Measurements from ENCODE around the gene MEDAG.
A peak's percentile ranks its signal among the peaks of the same experiment; 100 is the strongest.

The MEDAG gene

DNA sequence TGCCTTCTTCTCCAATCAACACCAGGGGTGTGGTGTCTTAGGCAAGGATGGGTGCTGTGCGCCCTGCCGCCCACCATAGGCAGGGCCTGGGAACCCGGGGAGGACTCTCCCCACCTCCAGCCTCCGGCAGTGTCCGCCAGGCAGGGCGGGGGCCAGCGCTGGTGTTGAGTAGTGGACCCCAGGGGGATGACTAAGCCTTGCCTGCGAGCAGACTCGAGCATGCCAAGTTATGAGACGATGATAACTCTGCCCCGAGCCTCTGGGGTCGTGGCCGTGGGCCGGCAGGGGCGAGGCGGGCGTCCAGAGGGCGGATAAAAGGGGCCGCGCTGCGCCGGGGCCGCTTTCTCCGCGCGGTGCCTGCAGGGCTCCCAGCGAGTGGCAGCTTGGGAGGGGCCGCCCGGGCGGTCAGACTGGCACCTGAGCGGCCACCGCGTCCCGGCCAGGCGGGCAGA lies at the start of gene MEDAG:
MEDAG (plus strand) TSS at position 340 of the 452 bp plus-strand sequence. CDS start 245 bp downstream, outside the sequence.
- TF ChIP-seq, protein P1, sequence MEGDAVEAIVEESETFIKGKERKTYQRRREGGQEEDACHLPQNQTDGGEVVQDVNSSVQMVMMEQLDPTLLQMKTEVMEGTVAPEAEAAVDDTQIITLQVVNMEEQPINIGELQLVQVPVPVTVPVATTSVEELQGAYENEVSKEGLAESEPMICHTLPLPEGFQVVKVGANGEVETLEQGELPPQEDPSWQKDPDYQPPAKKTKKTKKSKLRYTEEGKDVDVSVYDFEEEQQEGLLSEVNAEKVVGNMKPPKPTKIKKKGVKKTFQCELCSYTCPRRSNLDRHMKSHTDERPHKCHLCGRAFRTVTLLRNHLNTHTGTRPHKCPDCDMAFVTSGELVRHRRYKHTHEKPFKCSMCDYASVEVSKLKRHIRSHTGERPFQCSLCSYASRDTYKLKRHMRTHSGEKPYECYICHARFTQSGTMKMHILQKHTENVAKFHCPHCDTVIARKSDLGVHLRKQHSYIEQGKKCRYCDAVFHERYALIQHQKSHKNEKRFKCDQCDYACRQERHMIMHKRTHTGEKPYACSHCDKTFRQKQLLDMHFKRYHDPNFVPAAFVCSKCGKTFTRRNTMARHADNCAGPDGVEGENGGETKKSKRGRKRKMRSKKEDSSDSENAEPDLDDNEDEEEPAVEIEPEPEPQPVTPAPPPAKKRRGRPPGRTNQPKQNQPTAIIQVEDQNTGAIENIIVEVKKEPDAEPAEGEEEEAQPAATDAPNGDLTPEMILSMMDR (IDR thresholded peaks at IDR 0.05; ENCODE audit: control insufficient read depth, insufficient read depth, low read depth, low read length, missing control alignments) = no peak
- DNase-seq (ENCODE audit: low read depth) = no peak
- no peak within 1 kb of the TSS; the same call in 1 of the 2 replicates for H3K4me3 ChIP-seq (ENCODE audit: control insufficient read depth, low read depth, low read length)

DNA sequence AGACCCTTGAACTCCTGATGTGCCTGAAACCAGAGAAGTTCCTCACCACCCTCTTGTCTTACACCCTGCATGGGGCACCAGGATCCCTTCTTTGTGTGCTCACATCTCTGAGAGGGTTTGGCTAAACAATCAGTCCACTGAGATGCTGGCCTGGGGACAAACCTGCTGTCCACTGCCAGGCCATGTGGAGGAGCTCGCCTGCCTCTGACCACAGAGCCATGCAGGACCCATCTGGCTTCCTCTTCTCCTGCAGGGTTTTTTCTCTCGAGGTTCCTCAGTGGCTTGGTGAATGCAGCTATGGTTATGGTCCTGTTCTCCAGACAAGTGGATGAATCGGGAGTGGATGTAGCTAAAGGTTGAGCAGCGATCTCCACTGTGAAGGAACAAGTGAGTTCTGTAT lies 49.1 kb upstream of the MEDAG start:
- TF ChIP-seq, protein P1 (IDR thresholded peaks at IDR 0.05; ENCODE audit: control insufficient read depth, insufficient read depth, low read depth, low read length, missing control alignments) = peak; percentile 43
- no peak overlapping the region for H3K4me3 ChIP-seq (ENCODE audit: control insufficient read depth, low read depth, low read length)
- DNase-seq (ENCODE audit: low read depth) = no peak

DNA sequence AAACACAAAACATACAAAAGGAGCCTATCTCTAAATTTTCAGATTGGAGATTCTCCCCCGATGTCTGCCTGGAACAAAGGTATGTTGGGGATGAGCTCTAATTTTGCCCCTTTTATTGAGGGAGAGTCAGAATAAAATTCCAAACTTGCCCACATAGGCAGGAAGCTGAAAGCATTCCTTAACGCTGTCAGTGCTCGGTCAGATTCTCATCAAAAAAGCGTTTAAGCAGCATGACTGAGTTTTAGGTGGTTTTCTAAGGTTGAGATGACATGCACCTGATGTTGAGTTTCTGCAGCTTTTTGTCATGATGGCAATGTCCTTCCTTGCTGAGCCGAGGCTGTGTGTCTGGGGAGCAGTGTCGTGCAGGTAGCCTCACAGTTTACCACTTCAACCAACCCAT lies 48.4 kb upstream of the MEDAG start:
- no peak for DNase-seq (ENCODE audit: low read depth)
- no peak overlapping the region for H3K4me3 ChIP-seq (ENCODE audit: control insufficient read depth, low read depth, low read length)
- TF ChIP-seq, protein P1 (IDR thresholded peaks at IDR 0.05; ENCODE audit: control insufficient read depth, insufficient read depth, low read depth, low read length, missing control alignments) = no peak

DNA sequence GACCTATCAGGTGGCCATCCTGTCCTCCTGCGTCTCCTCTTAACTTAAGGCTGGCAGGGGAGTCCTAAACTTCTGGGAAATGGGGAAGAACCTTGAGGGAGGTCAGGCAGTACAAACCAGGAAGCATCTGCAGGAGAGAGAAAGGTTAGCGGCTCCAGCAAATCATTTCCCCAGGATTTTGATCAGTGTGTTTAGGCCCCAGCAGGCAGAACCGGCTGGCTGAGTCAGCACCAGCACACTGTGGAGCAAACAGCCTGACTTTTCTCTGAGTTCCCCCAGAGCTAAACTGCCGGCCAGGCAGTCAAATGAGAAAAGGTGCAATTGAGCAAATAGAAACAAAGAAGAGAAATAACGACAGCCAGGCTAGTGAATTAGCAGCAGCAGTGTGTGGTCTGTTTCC lies 46.7 kb upstream of the MEDAG start:
- TF ChIP-seq, protein P1 (IDR thresholded peaks at IDR 0.05; ENCODE audit: control insufficient read depth, insufficient read depth, low read depth, low read length, missing control alignments) = no peak
- DNase-seq (ENCODE audit: low read depth) = no peak
- H3K4me3 ChIP-seq (ENCODE audit: control insufficient read depth, low read depth, low read length) = no peak overlapping the region

DNA sequence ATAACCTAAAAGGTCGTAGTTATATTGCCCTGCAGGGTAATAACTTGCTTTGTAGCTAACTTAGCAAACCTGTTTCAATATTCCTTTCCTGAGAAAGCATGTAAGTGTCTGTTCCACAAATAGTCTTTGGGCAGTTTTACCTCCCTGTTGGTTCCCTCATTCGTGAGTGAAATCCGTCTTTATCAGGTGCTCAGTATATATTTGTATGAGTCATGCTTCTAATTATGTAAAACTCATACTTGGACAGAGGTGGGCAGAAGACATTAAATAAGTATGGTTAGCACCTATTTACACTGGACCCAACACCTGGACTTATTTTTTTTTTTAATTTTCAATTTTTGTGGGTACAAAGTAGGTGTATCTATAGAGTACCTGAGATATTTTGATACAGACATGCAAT lies 44.9 kb upstream of the MEDAG start:
- no peak for DNase-seq (ENCODE audit: low read depth)
- no peak overlapping the region for H3K4me3 ChIP-seq (ENCODE audit: control insufficient read depth, low read depth, low read length)
- TF ChIP-seq, protein P1 (IDR thresholded peaks at IDR 0.05; ENCODE audit: control insufficient read depth, insufficient read depth, low read depth, low read length, missing control alignments) = no peak

DNA sequence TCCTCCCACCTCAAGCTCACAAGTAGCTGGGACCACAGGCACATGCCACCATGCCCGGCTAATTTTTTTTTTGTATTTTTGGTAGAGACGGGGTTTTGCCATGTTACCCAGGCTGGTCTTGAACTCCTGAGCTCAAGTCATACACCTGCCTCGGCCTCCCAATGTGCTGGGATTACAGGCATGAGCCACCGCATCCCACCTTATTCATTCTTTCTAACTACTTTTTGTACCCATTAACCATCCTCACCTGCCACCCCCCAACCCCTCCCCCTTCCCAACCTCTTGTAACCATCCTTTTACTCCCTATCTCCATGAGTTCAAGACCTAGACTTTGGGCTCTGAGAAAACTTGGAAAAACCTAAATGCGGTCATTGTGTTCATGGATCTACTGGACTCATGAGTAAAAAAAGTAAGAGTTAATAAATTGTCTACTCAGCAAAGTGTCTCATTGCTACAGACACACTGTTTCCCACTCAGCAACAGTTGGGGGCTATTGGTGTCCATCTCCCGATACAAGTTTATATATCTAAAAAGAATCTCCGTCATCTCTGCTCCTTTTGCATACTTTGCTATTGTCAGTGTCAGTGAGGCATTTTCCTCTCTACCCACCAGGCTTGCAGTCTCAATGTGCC lies 44.1 kb upstream of the MEDAG start:
- H3K4me3 ChIP-seq (ENCODE audit: control insufficient read depth, low read depth, low read length) = no peak overlapping the region
- TF ChIP-seq, protein P1 (IDR thresholded peaks at IDR 0.05; ENCODE audit: control insufficient read depth, insufficient read depth, low read depth, low read length, missing control alignments) = no peak
- no peak for DNase-seq (ENCODE audit: low read depth)

Measured in AG09309 (cell line).